ENCODE results near the gene PROM1. TPM values are rescaled to one million over a fixed set of nuclear protein-coding genes. Genes with fewer than 3 reads are reported as not detected.

The PROM1 gene
- polyA plus RNA-seq, 1 donor from 2014 or later = 1.1 TPM

DNA sequence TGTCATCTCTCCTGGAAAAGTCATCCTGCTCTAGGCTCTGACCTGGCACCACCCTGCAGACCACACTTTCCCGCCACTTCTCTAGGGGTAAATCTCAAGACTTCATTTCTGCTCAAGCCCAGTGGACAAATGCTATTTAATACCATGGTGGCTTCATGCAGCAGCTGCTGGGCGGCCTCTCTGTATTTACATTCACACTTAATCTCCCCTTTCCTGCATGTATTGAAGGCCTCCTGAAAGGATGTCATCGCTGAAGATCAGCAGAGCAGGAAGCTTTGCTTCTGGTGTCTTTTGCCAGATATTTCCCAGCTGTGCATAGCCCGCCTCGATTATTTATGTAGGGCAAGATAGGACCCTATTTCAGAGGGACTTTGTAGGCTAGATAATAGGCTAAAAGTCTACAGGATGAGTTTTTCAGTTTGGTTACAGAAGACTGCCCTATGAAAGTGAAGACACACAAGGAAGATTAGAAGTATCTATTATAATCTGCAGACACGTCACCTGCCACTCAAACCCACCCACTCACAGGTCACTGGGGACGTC is 17.2 kb downstream of the PROM1 start:
- Histone ChIP-seq H3K27ac (ENCODE audit: low read length) (no peak overlapping the region), H3K4me3 (ENCODE audit: low read length) (no peak overlapping the region), H3K9ac (ENCODE audit: low read length) (no peak overlapping the region), H3K36me3 (ENCODE audit: insufficient read depth, low read length) (no peaks in the 10 kb centered on the region), H3K27me3 (ENCODE audit: insufficient read depth, low read depth, low read length) (no peaks in the 10 kb centered on the region), H3K9me2 (ENCODE audit: insufficient read depth, low read length) (no peaks in the 10 kb centered on the region), H3K79me2 (replicated peaks; ENCODE audit: insufficient read depth, low read length) (no peaks in the 10 kb centered on the region), H4K20me1 (ENCODE audit: insufficient read depth) (no peaks in the 10 kb centered on the region), H3K4me2 (ENCODE audit: low read length) (no peak overlapping the region), H2AFZ (ENCODE audit: low read depth, low read length) (no peak overlapping the region), H3F3A (ENCODE audit: insufficient read depth, low read length, poor library complexity, severe bottlenecking) (no peaks in the 10 kb centered on the region), H3K9me3 (ENCODE audit: low read length) (no peaks in the 10 kb centered on the region)
- TF ChIP-seq EP300 (conservative IDR thresholded peaks at IDR 0.05; ENCODE audit: poor library complexity, severe bottlenecking) (no peak), EZH2 (IDR thresholded peaks at IDR 0.05; ENCODE audit: borderline replicate concordance, insufficient read depth, low read length, poor library complexity, severe bottlenecking) (no peak), TAF1 (IDR thresholded peaks at IDR 0.05; ENCODE audit: low read depth) (no peak), POLR2AphosphoS5 (IDR thresholded peaks at IDR 0.05) (no peak), SMC3 (conservative IDR thresholded peaks at IDR 0.05; ENCODE audit: poor library complexity) (no peak), RAD21 (conservative IDR thresholded peaks at IDR 0.05) (no peak), MXI1 (conservative IDR thresholded peaks at IDR 0.05; ENCODE audit: poor library complexity, severe bottlenecking) (no peak)
- TF ChIP-seq, protein P1, sequence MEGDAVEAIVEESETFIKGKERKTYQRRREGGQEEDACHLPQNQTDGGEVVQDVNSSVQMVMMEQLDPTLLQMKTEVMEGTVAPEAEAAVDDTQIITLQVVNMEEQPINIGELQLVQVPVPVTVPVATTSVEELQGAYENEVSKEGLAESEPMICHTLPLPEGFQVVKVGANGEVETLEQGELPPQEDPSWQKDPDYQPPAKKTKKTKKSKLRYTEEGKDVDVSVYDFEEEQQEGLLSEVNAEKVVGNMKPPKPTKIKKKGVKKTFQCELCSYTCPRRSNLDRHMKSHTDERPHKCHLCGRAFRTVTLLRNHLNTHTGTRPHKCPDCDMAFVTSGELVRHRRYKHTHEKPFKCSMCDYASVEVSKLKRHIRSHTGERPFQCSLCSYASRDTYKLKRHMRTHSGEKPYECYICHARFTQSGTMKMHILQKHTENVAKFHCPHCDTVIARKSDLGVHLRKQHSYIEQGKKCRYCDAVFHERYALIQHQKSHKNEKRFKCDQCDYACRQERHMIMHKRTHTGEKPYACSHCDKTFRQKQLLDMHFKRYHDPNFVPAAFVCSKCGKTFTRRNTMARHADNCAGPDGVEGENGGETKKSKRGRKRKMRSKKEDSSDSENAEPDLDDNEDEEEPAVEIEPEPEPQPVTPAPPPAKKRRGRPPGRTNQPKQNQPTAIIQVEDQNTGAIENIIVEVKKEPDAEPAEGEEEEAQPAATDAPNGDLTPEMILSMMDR (IDR thresholded peaks at IDR 0.05; ENCODE audit: poor library complexity, severe bottlenecking) = no peak
- TF ChIP-seq, protein P2, sequence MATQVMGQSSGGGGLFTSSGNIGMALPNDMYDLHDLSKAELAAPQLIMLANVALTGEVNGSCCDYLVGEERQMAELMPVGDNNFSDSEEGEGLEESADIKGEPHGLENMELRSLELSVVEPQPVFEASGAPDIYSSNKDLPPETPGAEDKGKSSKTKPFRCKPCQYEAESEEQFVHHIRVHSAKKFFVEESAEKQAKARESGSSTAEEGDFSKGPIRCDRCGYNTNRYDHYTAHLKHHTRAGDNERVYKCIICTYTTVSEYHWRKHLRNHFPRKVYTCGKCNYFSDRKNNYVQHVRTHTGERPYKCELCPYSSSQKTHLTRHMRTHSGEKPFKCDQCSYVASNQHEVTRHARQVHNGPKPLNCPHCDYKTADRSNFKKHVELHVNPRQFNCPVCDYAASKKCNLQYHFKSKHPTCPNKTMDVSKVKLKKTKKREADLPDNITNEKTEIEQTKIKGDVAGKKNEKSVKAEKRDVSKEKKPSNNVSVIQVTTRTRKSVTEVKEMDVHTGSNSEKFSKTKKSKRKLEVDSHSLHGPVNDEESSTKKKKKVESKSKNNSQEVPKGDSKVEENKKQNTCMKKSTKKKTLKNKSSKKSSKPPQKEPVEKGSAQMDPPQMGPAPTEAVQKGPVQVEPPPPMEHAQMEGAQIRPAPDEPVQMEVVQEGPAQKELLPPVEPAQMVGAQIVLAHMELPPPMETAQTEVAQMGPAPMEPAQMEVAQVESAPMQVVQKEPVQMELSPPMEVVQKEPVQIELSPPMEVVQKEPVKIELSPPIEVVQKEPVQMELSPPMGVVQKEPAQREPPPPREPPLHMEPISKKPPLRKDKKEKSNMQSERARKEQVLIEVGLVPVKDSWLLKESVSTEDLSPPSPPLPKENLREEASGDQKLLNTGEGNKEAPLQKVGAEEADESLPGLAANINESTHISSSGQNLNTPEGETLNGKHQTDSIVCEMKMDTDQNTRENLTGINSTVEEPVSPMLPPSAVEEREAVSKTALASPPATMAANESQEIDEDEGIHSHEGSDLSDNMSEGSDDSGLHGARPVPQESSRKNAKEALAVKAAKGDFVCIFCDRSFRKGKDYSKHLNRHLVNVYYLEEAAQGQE (IDR thresholded peaks at IDR 0.05; ENCODE audit: borderline replicate concordance) = no peak

DNA sequence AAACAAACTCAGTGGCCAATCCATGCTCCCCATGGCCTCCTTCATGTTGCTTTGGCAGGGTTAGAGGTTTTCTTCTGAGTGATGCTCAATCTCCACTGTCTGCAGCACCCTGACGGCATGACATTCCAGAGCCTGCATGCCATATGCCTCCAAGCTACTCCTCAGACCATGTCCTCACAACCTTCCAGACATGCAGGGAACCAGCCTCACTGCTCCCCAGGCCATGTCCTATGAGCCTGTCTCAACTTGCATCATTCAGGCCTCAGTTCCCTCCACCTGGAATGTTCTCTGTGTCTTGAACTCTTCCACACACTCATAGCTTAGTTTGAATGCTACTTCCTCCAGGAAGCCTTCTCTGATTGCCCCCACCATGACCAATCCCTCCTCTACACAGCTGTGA is 18.8 kb downstream of the PROM1 start:
- no peak overlapping the region for H3K9ac ChIP-seq (ENCODE audit: low read length)
- H2AFZ ChIP-seq (ENCODE audit: low read depth, low read length) = no peak overlapping the region
- no peaks in the 10 kb centered on the region for H4K20me1 ChIP-seq (ENCODE audit: insufficient read depth)
- TF ChIP-seq, protein P2 (IDR thresholded peaks at IDR 0.05; ENCODE audit: borderline replicate concordance) = no peak
- no peaks in the 10 kb centered on the region for H3K79me2 ChIP-seq (replicated peaks; ENCODE audit: insufficient read depth, low read length)
- H3F3A ChIP-seq (ENCODE audit: insufficient read depth, low read length, poor library complexity, severe bottlenecking) = no peaks in the 10 kb centered on the region
- H3K9me3 ChIP-seq (ENCODE audit: low read length) = no peaks in the 10 kb centered on the region
- H3K4me2 ChIP-seq (ENCODE audit: low read length) = no peak overlapping the region
- H3K27me3 ChIP-seq (ENCODE audit: insufficient read depth, low read depth, low read length) = no peaks in the 10 kb centered on the region
- no peaks in the 10 kb centered on the region for H3K9me2 ChIP-seq (ENCODE audit: insufficient read depth, low read length)
- no peak overlapping the region for H3K4me3 ChIP-seq (ENCODE audit: low read length)
- no peaks in the 10 kb centered on the region for H3K36me3 ChIP-seq (ENCODE audit: insufficient read depth, low read length)
- H3K27ac ChIP-seq (ENCODE audit: low read length) = no peak overlapping the region
